ENCODE data around the gene REC114. TPM values are rescaled to one million over a fixed set of nuclear protein-coding genes. Genes with fewer than 3 reads are reported as not detected.
"Not testable (repeated sequence)": the region's sequence is repeated elsewhere in the genome, so short reads cannot be mapped to it uniquely, and the experiment has no call there.

Gene REC114
- not detected for total RNA-seq

- DNase-seq (ENCODE audit: low spot score in 2 of 2), result no peak
Measured at GRCh38 chr15:73442968-73443367, at the start of gene REC114. TSS of gene REC114 (plus strand) at chr15:73443164. CDS start at chr15:73443186, 22 bp downstream.

GRCh38 chr15:73393336-73393735, 49.6 kb upstream of the REC114 start:
- H3K27ac ChIP-seq, result no peak overlapping the region
- intact Hi-C loops (cut with DNase I), result no loop called here
- H3K27me3 ChIP-seq, result no peaks in the 10 kb centered on the region
- TF ChIP-seq CTCF (IDR thresholded peaks at IDR 0.05), result no peak
- H3K4me3 ChIP-seq, result no peak overlapping the region
- DNase-seq (ENCODE audit: low spot score in 2 of 2), result no peak
- H3K36me3 ChIP-seq, result no peaks in the 10 kb centered on the region
- no peaks in the 10 kb centered on the region for H3K4me1 ChIP-seq
- H3K9me3 ChIP-seq, result no peaks in the 10 kb centered on the region

More at GRCh38 chr15:73442968-73443367, at the start of gene REC114:
- Histone ChIP-seq H3K4me1 (no peaks in the 10 kb centered on the region), H3K27ac (no peak within 1 kb of the TSS), H3K9me3 (no peaks in the 10 kb centered on the region), H3K27me3 (no peaks in the 10 kb centered on the region), H3K36me3 (no peaks in the 10 kb centered on the region), H3K4me3 (no peak within 1 kb of the TSS)
- intact Hi-C loops (cut with DNase I), result no loop called here
- no peak for TF ChIP-seq CTCF (IDR thresholded peaks at IDR 0.05)

GRCh38 chr15:73394782-73395181, 48.2 kb upstream of the REC114 start:
- H3K4me1 ChIP-seq, result no peaks in the 10 kb centered on the region
- H3K27ac ChIP-seq, result no peak overlapping the region
- H3K9me3 ChIP-seq, result no peaks in the 10 kb centered on the region
- no peaks in the 10 kb centered on the region for H3K36me3 ChIP-seq
- intact Hi-C loops (cut with DNase I), result no loop called here
- no peak overlapping the region for H3K4me3 ChIP-seq
- no peak for DNase-seq (ENCODE audit: low spot score in 2 of 2)
- H3K27me3 ChIP-seq, result no peaks in the 10 kb centered on the region
- TF ChIP-seq CTCF (IDR thresholded peaks at IDR 0.05), result no peak

- no peaks in the 10 kb centered on the region for H3K4me1 ChIP-seq
- no peaks in the 10 kb centered on the region for H3K36me3 ChIP-seq
- intact Hi-C loops (cut with DNase I), result no loop called here
- H3K9me3 ChIP-seq, result no peaks in the 10 kb centered on the region
- H3K27me3 ChIP-seq, result no peaks in the 10 kb centered on the region
- no peak overlapping the region for H3K27ac ChIP-seq
- no peak for TF ChIP-seq CTCF (IDR thresholded peaks at IDR 0.05)
- no peak for DNase-seq (ENCODE audit: low spot score in 2 of 2)
- H3K4me3 ChIP-seq, result no peak overlapping the region
Measured at GRCh38 chr15:73395671-73396070, 47.3 kb upstream of the REC114 start.

GRCh38 chr15:73397461-73397860, 45.5 kb upstream of the REC114 start:
- Histone ChIP-seq H3K4me1 (no peaks in the 10 kb centered on the region), H3K27ac (no peak overlapping the region), H3K4me3 (no peak overlapping the region), H3K36me3 (no peaks in the 10 kb centered on the region), H3K9me3 (no peaks in the 10 kb centered on the region), H3K27me3 (no peaks in the 10 kb centered on the region)
- no peak for TF ChIP-seq CTCF (IDR thresholded peaks at IDR 0.05)
- intact Hi-C loops (cut with DNase I), result no loop called here
- no peak for DNase-seq (ENCODE audit: low spot score in 2 of 2)

GRCh38 chr15:73398861-73399260, 44.1 kb upstream of the REC114 start:
- intact Hi-C loops (cut with DNase I), result no loop called here

GRCh38 chr15:73400222-73400621, 42.7 kb upstream of the REC114 start:
- H3K4me1 ChIP-seq; DNase-seq (ENCODE audit: low spot score in 2 of 2); intact Hi-C loops (cut with DNase I); H3K36me3 ChIP-seq; H3K27ac ChIP-seq; H3K9me3 ChIP-seq; H3K4me3 ChIP-seq; H3K27me3 ChIP-seq: not testable (repeated sequence)

More at GRCh38 chr15:73398861-73399260, 44.1 kb upstream of the REC114 start:
- Histone ChIP-seq H3K4me1 (no peaks in the 10 kb centered on the region), H3K27ac (no peak overlapping the region), H3K36me3 (no peaks in the 10 kb centered on the region), H3K4me3 (no peak overlapping the region), H3K27me3 (no peaks in the 10 kb centered on the region), H3K9me3 (no peaks in the 10 kb centered on the region)
- TF ChIP-seq CTCF (IDR thresholded peaks at IDR 0.05), result no peak
- no peak for DNase-seq (ENCODE audit: low spot score in 2 of 2)
